BJ (cell line): ENCODE data around the gene CRKL. TPM values are rescaled to one million over a fixed set of nuclear protein-coding genes. Genes with fewer than 3 reads are reported as not detected.

ENCODE experiments used
- CTCF ChIA-PET: fragments of 350-600 bp; formaldehyde crosslinking; extraction: SDS; loops from one replicate; lab custom pipeline; 2021; ENCODE audit warnings: antibody characterized with exemption, inconsistent platforms; lab: Yijun Ruan, JAX
- POLR2A ChIA-PET: fragments of 300-600 bp; sonication (Branson Sonifier 250); formaldehyde crosslinking; extraction: SDS; loops from one replicate; lab custom pipeline; 2021; ENCODE audit warnings: antibody characterized with exemption; lab: Charles Lee
- DNase-seq: peaks from one replicate; pipeline ENCODE4 v3.0.0-alpha.2; 2011; ENCODE audit warnings: low read depth
- H3K27me3 ChIP-seq: 2 replicates; pipeline ENCODE4 v1.6.0; 2011; ENCODE audit warnings: low read length; ENCODE audit not compliant: control insufficient read depth, insufficient read depth
- H3K36me3 ChIP-seq: 2 replicates; pipeline ENCODE4 v1.5.1; 2011; ENCODE audit warnings: low read length; ENCODE audit not compliant: control insufficient read depth, insufficient read depth
- H3K4me3 ChIP-seq: 2 replicates; pipeline ENCODE4 v1.5.1; 2011; ENCODE audit warnings: low read depth, mild to moderate bottlenecking, control low read depth, low read length
- polyA plus RNA-seq: library from polyadenylated mRNA; depleted of rRNA; stranded (reverse); fragments of >200 nt; gene quantifications from 2 replicates; pipeline ENCODE4 v1.2.3, GENCODE V29; 2011
- TF ChIP-seq, protein P1 (sequence below): IDR thresholded peaks from 2 replicates; pipeline ENCODE4 v1.5.1; 2011; ENCODE audit warnings: low read depth, mild to moderate bottlenecking, control low read depth, inconsistent platforms, low read length, moderate library complexity; ENCODE audit not compliant: insufficient read depth

The CRKL gene
- polyA plus RNA-seq, 1 experiment = 14.7 TPM

GRCh38 chr22:20952544-20953341 is 35.5 kb downstream of the CRKL start:
- Histone ChIP-seq H3K36me3 (peaks cover 9% of the 10 kb centered on the region), H3K4me3 (no peak overlapping the region), H3K27me3 (no peaks in the 10 kb centered on the region)
- TF ChIP-seq, protein P1, sequence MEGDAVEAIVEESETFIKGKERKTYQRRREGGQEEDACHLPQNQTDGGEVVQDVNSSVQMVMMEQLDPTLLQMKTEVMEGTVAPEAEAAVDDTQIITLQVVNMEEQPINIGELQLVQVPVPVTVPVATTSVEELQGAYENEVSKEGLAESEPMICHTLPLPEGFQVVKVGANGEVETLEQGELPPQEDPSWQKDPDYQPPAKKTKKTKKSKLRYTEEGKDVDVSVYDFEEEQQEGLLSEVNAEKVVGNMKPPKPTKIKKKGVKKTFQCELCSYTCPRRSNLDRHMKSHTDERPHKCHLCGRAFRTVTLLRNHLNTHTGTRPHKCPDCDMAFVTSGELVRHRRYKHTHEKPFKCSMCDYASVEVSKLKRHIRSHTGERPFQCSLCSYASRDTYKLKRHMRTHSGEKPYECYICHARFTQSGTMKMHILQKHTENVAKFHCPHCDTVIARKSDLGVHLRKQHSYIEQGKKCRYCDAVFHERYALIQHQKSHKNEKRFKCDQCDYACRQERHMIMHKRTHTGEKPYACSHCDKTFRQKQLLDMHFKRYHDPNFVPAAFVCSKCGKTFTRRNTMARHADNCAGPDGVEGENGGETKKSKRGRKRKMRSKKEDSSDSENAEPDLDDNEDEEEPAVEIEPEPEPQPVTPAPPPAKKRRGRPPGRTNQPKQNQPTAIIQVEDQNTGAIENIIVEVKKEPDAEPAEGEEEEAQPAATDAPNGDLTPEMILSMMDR = no peak
- ChIA-PET CTCF (interaction anchor here (0.9 to 7.2 kb wide), 4 partner anchors 9 to 67 kb away, joined by 3 to 36 read pairs (median 4); no protein-coding TSS in a partner anchor), POLR2A (no interaction called here)
- no peak for DNase-seq

DNA sequence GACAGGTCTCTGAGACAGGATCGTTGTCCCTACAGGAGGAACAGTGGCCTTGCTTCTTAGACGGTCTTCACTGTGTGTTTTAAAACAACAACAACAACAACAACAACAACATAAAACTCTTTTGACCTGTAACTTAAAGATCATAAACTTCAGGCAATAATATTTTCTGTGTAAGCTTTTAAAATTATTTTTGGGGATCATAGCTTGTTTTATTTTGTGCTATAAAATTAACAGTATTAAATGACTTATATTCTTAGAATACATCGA is 36.1 kb downstream of the CRKL start:
- TF ChIP-seq, protein P1 = no peak
- POLR2A ChIA-PET = no interaction called here

GRCh38 chr22:20953668-20954500 is 36.7 kb downstream of the CRKL start:
- ChIA-PET POLR2A (no interaction called here), CTCF (interaction anchor here (0.9 to 7.2 kb wide), 3 partner anchors 7 to 68 kb away, joined by 3 to 36 read pairs (median 5); no protein-coding TSS in a partner anchor)
- peak; percentile 6 for DNase-seq
- TF ChIP-seq, protein P1 = no peak
- Histone ChIP-seq H3K36me3 (peaks cover 9% of the 10 kb centered on the region), H3K27me3 (no peaks in the 10 kb centered on the region), H3K4me3 (no peak overlapping the region)

More for the DNA sequence above, 36.1 kb downstream of the CRKL start:
- Histone ChIP-seq H3K27me3 (no peaks in the 10 kb centered on the region), H3K4me3 (no peak overlapping the region), H3K36me3 (peaks cover 9% of the 10 kb centered on the region)
- CTCF ChIA-PET = interaction anchor here (0.9 to 7.2 kb wide), 3 partner anchors 8 to 68 kb away, joined by 3 to 36 read pairs (median 5); no protein-coding TSS in a partner anchor
- DNase-seq = no peak

DNA sequence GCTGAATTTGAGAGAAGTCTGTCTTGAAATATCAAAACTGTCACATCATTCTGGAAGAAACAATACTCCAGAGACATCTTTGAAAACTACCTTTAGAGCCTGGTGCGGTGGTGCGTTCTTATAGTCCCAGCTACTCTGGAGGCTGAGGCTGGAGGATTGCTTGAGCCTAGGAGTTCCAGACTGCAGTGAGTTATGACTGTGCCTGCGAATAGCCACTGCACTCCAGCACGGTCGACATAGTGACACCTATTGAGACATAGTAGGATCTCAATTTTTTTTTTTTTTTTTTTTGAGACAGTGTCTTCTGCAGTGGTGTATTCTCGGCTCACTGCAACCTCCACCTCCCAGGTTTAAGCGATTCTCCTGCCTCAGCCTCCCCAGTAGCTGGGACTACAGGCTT is 38.3 kb downstream of the CRKL start:
- POLR2A ChIA-PET = no interaction called here
- no peak for DNase-seq
- CTCF ChIA-PET = interaction anchor here (0.6 to 7.2 kb wide), 2 partner anchors 70 to 689 kb away, joined by 3 to 36 read pairs; no protein-coding TSS in a partner anchor
- Histone ChIP-seq H3K27me3 (no peaks in the 10 kb centered on the region), H3K36me3 (peaks cover 3% of the 10 kb centered on the region), H3K4me3 (no peak overlapping the region)
- TF ChIP-seq, protein P1 = no peak
